ENCODE data around the gene ATP2A1.
"Not testable (repeated sequence)": the region's sequence is repeated elsewhere in the genome, so short reads cannot be mapped to it uniquely, and the experiment has no call there.

The ATP2A1 gene

DNA sequence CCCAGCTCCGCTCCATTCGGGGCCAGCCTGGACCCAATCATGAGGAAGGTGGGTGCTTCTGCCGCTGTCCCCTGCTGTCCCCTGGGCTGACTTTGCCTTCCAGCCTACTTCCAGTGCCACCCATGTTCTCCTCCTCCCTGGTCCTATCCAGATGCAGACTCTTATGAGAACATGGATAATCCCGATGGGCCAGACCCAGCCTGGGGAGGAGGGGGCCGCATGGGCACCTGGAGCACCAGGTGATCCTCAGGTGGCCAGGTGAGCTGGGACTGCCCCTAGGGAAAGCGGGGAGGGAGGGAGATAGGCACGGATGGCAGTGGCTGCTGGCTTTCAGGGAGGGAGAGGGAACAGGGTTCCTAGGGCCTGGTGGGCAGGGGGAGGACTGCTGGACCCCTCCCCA is 60.4 kb downstream of the ATP2A1 start:
- DNase-seq, result no peak

DNA sequence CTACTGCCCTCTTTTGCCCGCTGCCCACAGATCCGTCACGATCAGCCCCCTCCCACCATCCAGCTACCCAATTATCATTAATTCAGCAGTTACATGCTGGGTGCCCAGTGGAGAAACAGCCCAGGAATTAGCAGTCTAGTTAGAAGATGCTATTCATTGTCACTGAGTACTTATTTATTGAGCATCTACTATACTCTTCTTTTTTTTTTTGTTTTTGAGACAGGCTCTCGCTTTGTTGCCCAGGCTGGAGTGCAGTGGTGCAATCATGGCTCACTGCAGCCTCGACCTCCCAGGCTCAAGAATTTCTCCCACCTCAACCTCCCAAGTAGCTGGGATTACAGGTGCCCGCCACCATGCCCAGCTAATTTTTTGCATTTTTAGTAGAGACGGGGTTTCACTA is 61.5 kb downstream of the ATP2A1 start:
- not testable (repeated sequence) for DNase-seq

GRCh38 chr16:28943281-28943680 is 65.0 kb downstream of the ATP2A1 start:
- no peak for DNase-seq

DNA sequence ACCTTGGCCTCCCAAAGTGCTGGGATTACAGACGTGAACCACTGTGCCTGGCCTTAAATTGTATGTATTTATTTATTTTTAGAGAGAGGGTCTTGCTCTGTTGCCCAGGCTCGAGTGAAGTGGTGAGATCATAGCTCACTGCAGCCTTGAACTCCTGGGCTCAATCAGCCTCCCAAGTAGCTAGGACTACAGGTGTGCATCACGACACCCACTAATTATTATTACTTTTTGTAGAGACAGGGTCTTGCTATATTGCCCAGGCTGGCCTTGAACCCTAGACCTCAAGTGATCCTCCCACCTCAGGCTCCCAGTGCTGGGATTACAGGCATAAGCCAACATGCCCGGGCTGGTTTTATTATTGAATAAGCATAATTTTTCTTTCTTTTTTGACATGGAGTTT is 68.4 kb downstream of the ATP2A1 start:
- no peak for DNase-seq

DNA sequence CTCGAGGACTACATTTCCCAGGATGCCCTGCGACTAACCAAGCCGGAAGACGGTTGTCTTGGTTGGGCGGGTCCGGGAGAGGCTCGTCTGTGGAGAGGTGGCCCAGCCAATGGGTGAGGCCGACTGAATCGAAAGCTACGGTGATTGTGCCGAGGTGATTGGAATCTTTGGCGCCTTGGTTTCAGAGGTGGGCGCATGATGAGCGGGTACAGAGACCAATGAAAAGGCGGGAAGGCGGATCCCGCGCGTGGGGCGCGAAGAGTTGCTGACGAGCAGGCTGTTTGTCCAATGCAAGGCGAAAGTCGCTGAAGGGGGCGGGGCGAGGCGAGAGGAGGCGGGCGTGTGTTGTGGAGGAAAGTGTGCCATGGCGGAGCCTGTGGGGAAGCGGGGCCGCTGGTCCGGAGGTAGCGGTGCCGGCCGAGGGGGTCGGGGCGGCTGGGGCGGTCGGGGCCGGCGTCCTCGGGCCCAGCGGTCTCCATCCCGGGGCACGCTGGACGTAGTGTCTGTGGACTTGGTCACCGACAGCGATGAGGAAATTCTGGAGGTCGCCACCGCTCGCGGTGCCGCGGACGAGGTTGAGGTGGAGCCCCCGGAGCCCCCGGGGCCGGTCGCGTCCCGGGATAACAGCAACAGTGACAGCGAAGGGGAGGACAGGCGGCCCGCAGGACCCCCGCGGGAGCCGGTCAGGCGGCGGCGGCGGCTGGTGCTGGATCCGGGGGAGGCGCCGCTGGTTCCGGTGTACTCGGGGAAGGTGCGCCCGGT is 72.5 kb downstream of the ATP2A1 start, which contains the start of gene NFATC2IP:
Gene NFATC2IP, plus strand, starts transcription at position 290 of the 762 bp plus-strand sequence. Its CDS starts 75 bp downstream, at position 365.
- DNase-seq, result peak; percentile 99

DNA sequence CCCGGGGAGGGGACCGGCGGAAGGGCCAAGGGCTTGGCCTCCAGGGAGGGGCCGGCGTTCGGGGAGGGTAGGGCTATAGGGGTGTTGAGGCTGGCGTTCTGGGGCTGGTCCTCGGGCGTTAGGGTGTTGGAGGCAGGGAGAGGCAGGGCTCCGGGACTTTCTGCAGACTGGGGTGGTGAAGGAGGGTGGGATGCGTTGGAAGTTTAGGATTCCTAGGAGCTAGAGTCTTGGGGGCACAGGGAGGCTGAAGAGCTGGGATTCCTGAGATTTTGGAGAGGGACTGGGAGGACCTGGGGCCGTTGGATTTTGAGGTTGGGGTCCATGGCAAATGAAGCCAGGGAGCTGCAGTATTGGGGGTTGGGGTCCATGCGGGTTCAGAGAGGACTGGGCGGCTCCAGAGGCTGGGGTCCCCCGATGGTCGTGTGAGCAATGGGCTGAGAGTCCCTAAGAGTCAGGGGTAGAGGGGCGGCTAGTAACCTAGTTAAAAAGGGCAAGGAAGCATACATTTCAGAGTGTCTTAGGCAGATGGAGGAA is 73.2 kb downstream of the ATP2A1 start:
- no peak for DNase-seq
